Measurements from ENCODE around the gene SLC31A1.
"Not testable (repeated sequence)": the region's sequence is repeated elsewhere in the genome, so short reads cannot be mapped to it uniquely, and the experiment has no call there.

The SLC31A1 gene

GRCh38 chr9:113261917-113262671 is 40.8 kb downstream of the SLC31A1 start:
- no peak for DNase-seq (ENCODE audit: low read depth in 2 of 2)

- no peak for DNase-seq (ENCODE audit: low read depth in 2 of 2)
Observed at GRCh38 chr9:113266174-113266573, 44.8 kb downstream of the SLC31A1 start.

GRCh38 chr9:113267911-113268566 is 46.7 kb downstream of the SLC31A1 start:
- DNase-seq (ENCODE audit: low read depth in 2 of 2) = no peak

GRCh38 chr9:113269355-113269754 is 48.0 kb downstream of the SLC31A1 start:
- DNase-seq (ENCODE audit: low read depth in 2 of 2) = no peak

GRCh38 chr9:113269871-113270270 is 48.5 kb downstream of the SLC31A1 start:
- DNase-seq (ENCODE audit: low read depth in 2 of 2) = no peak

- peak in 1 of 2 experiments; percentile 21 for DNase-seq (ENCODE audit: low read depth in 2 of 2)
Observed at GRCh38 chr9:113274474-113275156, 53.3 kb downstream of the SLC31A1 start.

- peak; percentile 97 for DNase-seq (ENCODE audit: low read depth in 2 of 2)
Observed at GRCh38 chr9:113275157-113276131, 54.1 kb downstream of the SLC31A1 start, which contains the start of the genes CDC26 and PRPF4. CDC26 (minus strand) TSS chr9:113275572; CDS start chr9:113272507, 3,065 bp downstream. PRPF4 (plus strand) TSS chr9:113275658; CDS start chr9:113275744, 86 bp downstream.

- DNase-seq (ENCODE audit: low read depth in 2 of 2) = no peak
Observed at GRCh38 chr9:113278840-113279239, 57.5 kb downstream of the SLC31A1 start.

- DNase-seq (ENCODE audit: low read depth in 2 of 2) = no peak
Observed at GRCh38 chr9:113281356-113281755, 60.0 kb downstream of the SLC31A1 start.

- no peak for DNase-seq (ENCODE audit: low read depth in 2 of 2)
Observed at GRCh38 chr9:113289091-113289490, 67.7 kb downstream of the SLC31A1 start.

- DNase-seq (ENCODE audit: low read depth in 2 of 2) = no peak
Observed at GRCh38 chr9:113290052-113290607, 68.8 kb downstream of the SLC31A1 start.

- DNase-seq (ENCODE audit: low read depth in 2 of 2) = peak; percentile 53 to 70
Observed at GRCh38 chr9:113293285-113293878, 72.0 kb downstream of the SLC31A1 start.

GRCh38 chr9:113296247-113296646 is 74.9 kb downstream of the SLC31A1 start:
- DNase-seq (ENCODE audit: low read depth in 2 of 2) = not testable (repeated sequence)

GRCh38 chr9:113296796-113297558 is 75.6 kb downstream of the SLC31A1 start:
- DNase-seq (ENCODE audit: low read depth in 2 of 2) = no peak

GRCh38 chr9:113298311-113298710 is 77.0 kb downstream of the SLC31A1 start:
- DNase-seq (ENCODE audit: low read depth in 2 of 2) = no peak

GRCh38 chr9:113298924-113299770 is 77.8 kb downstream of the SLC31A1 start:
- DNase-seq (ENCODE audit: low read depth in 2 of 2) = no peak

- DNase-seq (ENCODE audit: low read depth in 2 of 2) = no peak
Observed at GRCh38 chr9:113299800-113300292, 78.5 kb downstream of the SLC31A1 start.

GRCh38 chr9:113301548-113301947 is 80.2 kb downstream of the SLC31A1 start:
- DNase-seq (ENCODE audit: low read depth in 2 of 2) = no peak

Measured in fibroblast of skin of left quadriceps (primary cell).